ENCODE measurements around the gene TSC2.
"Not testable (repeated sequence)": the region's sequence is repeated elsewhere in the genome, so short reads cannot be mapped to it uniquely, and the experiment has no call there.

TSC2 gene

DNA sequence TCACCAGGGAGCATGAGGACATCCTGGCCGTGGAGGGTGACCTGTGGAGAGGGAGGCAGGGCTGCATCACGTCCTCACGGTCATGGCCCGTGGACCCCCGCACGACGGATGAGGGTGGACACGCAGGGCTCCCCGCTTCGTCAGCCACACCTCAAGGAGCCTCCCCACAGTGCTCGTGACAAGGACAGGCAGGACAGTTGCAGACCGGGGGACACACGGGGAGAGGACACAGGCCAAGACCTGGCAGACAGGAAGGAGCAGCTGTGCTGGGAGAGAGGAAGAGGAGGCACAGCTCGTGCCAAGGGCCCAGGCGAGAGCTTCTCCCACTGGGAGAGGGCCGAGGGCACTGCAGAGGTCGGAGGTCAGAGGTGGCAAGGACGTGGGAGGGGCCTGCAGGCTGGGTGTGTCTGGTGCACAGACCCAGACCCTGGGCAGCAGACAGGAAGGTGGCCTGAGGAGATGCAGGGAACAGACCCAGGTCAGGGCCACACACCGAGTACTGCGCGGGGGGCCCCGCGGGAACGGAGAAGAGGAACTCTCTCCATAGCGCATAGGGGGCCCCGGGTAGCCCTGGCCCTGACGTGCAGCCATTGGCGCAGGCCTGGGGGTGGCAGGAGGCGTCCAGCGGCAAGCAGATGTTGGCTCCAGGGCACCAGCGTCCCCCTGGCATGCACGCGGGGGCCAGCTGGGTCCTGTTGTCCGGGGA lies 67.3 kb downstream of the TSC2 start:
- in situ Hi-C loops (cut with MboI; ENCODE audit: low sequenced_read_pairs), result not testable (repeated sequence)

DNA sequence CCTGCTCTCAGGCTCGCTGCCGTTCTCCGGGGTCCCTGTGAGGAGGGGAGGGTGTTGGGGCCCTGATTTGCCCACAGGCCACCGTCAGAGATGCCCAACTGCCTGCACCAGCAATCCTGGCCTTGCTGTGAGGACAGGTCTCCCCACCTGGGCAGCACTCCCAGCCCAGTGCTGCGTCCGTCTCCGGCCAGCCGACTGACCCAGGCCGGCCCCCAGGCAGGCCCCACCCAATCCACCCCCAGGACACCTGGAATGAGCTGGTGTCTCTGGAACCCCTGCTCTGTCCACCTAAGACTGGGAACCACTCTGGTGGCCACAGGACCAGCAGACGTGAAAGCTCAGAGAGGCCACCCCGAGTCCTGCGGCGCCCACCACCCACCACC lies 67.8 kb downstream of the TSC2 start:
- in situ Hi-C loops (cut with MboI; ENCODE audit: low sequenced_read_pairs), result no loop called here

DNA sequence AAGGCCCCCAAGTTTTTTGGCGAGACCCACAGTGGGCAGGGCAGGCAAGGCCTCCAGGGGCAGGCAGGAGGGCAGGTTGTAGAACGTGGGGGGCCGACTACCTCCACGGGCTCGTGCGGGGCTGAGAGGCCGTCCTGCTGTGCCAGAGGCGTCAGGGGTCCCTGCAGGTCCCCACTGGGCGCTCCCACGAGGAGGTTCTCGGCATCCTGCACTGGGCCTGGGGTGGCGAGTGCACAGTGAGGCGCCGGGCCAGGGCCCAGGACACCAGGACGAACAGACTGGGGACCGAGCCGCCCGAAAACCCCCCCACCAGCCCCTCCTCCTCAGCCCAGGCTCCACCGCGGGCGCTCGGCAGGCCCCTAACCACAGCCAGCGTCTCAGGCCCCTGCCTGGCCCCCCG lies 68.6 kb downstream of the TSC2 start:
- in situ Hi-C loops (cut with MboI; ENCODE audit: low sequenced_read_pairs), result not testable (repeated sequence)

- in situ Hi-C loops (cut with MboI; ENCODE audit: low sequenced_read_pairs), result not testable (repeated sequence)
Observed at GRCh38 chr16:2117341-2117740, 69.6 kb downstream of the TSC2 start.

- in situ Hi-C loops (cut with MboI; ENCODE audit: low sequenced_read_pairs), result not testable (repeated sequence)
Observed at GRCh38 chr16:2117960-2118722, 70.4 kb downstream of the TSC2 start.

GRCh38 chr16:2121325-2121724 lies 73.5 kb downstream of the TSC2 start:
- in situ Hi-C loops (cut with MboI; ENCODE audit: low sequenced_read_pairs), result not testable (repeated sequence)

GRCh38 chr16:2121853-2122252 lies 74.1 kb downstream of the TSC2 start:
- in situ Hi-C loops (cut with MboI; ENCODE audit: low sequenced_read_pairs), result no loop called here

GRCh38 chr16:2122429-2122828 lies 74.6 kb downstream of the TSC2 start:
- in situ Hi-C loops (cut with MboI; ENCODE audit: low sequenced_read_pairs), result no loop called here

- in situ Hi-C loops (cut with MboI; ENCODE audit: low sequenced_read_pairs), result not testable (repeated sequence)
Observed at GRCh38 chr16:2122934-2123683, 75.3 kb downstream of the TSC2 start.

DNA sequence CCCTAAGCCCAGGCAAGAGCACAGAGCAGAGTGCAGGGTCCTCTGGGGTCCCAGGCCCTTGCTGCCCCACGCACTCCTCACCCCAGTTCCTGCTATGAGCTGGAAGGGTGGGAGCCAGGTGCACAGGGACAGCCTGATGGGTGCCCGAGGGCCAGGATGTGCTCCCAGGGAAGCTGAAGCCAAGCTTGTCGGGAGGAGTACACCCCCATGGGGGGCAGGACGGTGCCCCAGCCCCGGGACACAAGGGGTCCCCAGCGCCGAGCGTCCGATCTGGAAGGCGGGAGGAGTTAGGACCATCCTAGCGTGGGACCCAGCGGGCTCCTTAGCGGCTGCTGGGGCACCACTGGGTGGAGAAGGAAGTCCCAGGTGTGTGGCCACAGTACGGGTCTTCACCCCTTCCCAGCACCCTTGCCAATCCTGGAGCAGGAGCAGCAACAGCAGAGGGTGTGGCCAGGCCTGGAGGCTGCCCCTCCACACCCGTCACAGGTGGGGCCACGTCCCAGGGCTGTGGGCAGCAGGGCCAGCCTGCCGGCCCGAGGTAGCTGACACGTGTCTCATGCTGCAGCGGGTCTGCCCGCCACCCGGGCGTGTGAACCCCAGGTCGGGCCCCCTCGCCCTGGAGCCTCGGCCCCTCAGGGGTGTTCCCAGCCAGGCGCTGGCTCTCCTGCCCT lies 76.1 kb downstream of the TSC2 start:
- in situ Hi-C loops (cut with MboI; ENCODE audit: low sequenced_read_pairs), result not testable (repeated sequence)

GRCh38 chr16:2124377-2124693 lies 76.5 kb downstream of the TSC2 start:
- in situ Hi-C loops (cut with MboI; ENCODE audit: low sequenced_read_pairs), result not testable (repeated sequence)

- in situ Hi-C loops (cut with MboI; ENCODE audit: low sequenced_read_pairs), result loop anchor here (25.0 kb wide), 1 partner anchor 263 kb away; the partner anchor contains the start of gene MEIOB
Observed at GRCh38 chr16:2124694-2125444, 77.1 kb downstream of the TSC2 start.

GRCh38 chr16:2125609-2126008 lies 77.8 kb downstream of the TSC2 start:
- in situ Hi-C loops (cut with MboI; ENCODE audit: low sequenced_read_pairs), result loop anchor here (25.0 kb wide), 1 partner anchor 263 kb away; the partner anchor contains the start of gene MEIOB

- in situ Hi-C loops (cut with MboI; ENCODE audit: low sequenced_read_pairs), result loop anchor here (25.0 kb wide), 1 partner anchor 264 kb away; the partner anchor contains the start of gene MEIOB
Observed at GRCh38 chr16:2126161-2126743, 78.5 kb downstream of the TSC2 start.

DNA sequence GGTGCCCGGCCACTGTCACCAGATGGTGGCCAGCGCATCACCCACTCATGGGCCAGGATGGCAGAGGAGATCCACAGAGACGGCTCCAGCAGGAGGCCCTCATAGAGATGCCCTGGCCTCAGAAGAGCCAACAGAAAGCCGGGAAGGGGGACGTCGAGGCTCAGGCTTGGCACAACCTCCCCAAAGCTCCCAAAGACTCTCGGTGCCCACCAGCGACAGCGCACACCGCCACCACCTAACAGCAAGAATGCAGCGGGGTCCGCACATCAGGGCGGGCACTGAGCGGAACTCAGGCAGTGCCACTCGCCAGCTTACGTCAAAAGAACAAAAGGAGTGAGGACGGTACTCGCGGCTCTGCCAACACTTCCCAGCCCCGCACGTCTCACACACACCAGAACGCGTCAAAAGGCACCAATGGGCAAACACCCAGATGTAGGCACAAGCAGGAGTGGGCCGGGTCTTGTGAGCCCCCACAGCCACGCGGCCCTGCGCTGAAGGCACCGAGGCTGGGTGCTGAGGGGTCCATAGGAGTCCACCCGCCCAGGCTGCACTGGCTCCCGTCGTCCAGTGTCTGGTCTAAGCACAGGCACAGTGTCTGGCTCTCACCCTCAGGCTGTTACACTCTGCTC lies 79.3 kb downstream of the TSC2 start:
- in situ Hi-C loops (cut with MboI; ENCODE audit: low sequenced_read_pairs), result loop anchor here (25.0 kb wide), 1 partner anchor 265 kb away; the partner anchor contains the start of gene MEIOB

DNA sequence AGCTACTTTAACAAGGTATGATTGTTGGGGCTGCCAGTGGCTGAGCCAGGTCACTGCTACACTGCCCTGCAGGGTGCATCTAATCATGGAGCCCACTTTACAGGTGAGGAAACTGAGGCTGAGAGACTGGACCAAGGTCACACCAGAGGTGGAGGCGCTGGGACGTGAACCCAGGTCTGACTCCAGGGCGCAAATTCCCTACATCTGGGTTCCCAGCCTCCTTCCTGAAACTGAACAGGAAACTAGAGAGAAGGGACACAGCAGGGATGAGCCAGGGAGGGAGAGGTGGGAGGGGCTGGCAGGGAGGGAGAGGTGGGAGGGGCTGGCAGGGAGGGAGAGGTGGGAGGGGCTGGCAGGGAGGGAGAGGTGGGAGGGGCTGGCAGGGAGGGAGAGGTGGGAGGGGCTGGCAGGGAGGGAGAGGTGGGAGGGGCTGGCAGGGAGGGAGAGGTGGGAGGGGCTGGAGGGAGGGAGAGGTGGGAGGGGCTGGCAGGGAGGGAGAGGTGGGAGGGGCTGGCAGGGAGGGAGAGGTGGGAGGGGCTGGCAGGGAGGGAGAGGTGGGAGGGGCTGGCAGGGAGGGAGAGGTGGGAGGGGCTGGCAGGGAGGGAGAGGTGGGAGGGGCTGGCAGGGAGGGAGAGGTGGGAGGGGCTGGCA lies 80.0 kb downstream of the TSC2 start:
- in situ Hi-C loops (cut with MboI; ENCODE audit: low sequenced_read_pairs), result loop anchor here (25.0 kb wide), 1 partner anchor 265 kb away; the partner anchor contains the start of gene MEIOB

DNA sequence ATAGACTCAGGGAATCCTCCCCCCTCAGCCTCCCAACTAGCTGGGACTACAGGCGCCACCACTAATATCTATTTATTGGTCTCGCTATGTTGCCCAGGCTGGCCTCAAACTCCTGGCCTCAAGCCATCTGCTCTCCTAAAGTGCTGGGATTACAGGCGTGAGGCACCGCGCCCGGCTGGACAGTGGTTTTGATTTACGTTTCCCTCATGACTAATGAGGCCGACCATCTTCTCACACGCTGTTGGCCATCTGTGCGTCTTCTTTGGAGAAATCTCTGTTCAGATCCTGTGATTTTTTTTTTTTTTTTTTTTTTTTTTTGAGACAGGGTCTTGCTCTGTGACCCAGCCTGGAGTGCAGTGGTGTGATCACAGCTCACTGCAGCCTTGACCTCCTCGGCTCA lies 81.5 kb downstream of the TSC2 start:
- in situ Hi-C loops (cut with MboI; ENCODE audit: low sequenced_read_pairs), result loop anchor here (25.0 kb wide), 1 partner anchor 267 kb away; the partner anchor contains the start of gene MEIOB

- in situ Hi-C loops (cut with MboI; ENCODE audit: low sequenced_read_pairs), result loop anchor here (25.0 kb wide), 1 partner anchor 268 kb away; the partner anchor contains the start of gene MEIOB
Observed at GRCh38 chr16:2129890-2130447, 82.2 kb downstream of the TSC2 start.

Measured in HL-60/S4 (cell line).